ENCODE measurements around the gene SUMF1. TPM values are rescaled to one million over a fixed set of nuclear protein-coding genes. Genes with fewer than 3 reads are reported as not detected.

SUMF1 gene
- total RNA-seq, 1 donor = 94.5 TPM

GRCh38 chr3:4407941-4408340 lies 59.1 kb downstream of the SUMF1 start:
- no peak for DNase-seq (ENCODE audit: insufficient read length, low spot score, missing footprints)
- no peak overlapping the region for H3K4me2 ChIP-seq (ENCODE audit: insufficient read depth, low read length)
- no peak overlapping the region for H3K4me3 ChIP-seq (ENCODE audit: insufficient read depth, low read length)
- no peaks in the 10 kb centered on the region for H3K36me3 ChIP-seq (ENCODE audit: insufficient read depth, low read length)
- no peak overlapping the region for H3K27ac ChIP-seq (ENCODE audit: low read depth, low read length)
- no peak overlapping the region for H2AFZ ChIP-seq (ENCODE audit: low read length)
- no peaks in the 10 kb centered on the region for H4K20me1 ChIP-seq (ENCODE audit: insufficient read depth, low read length)
- H3K4me1 ChIP-seq (ENCODE audit: insufficient read depth, low read length) = peaks cover 2% of the 10 kb centered on the region
- no peaks in the 10 kb centered on the region for H3K79me2 ChIP-seq (ENCODE audit: insufficient read depth, low read length)
- no peaks in the 10 kb centered on the region for H3K27me3 ChIP-seq (ENCODE audit: insufficient read depth, low read length)
- no peaks in the 10 kb centered on the region for H3K9me3 ChIP-seq (ENCODE audit: low read depth, low read length)
- no peak for TF ChIP-seq CTCF (IDR thresholded peaks at IDR 0.05; ENCODE audit: extremely low read depth, low read depth, low read length)

- Histone ChIP-seq H4K20me1 (ENCODE audit: insufficient read depth, low read length) (no peaks in the 10 kb centered on the region), H2AFZ (ENCODE audit: low read length) (no peak overlapping the region), H3K4me1 (ENCODE audit: insufficient read depth, low read length) (peaks cover 2% of the 10 kb centered on the region), H3K36me3 (ENCODE audit: insufficient read depth, low read length) (no peaks in the 10 kb centered on the region), H3K9me3 (ENCODE audit: low read depth, low read length) (no peaks in the 10 kb centered on the region), H3K4me2 (ENCODE audit: insufficient read depth, low read length) (no peak overlapping the region), H3K4me3 (ENCODE audit: insufficient read depth, low read length) (no peak overlapping the region), H3K79me2 (ENCODE audit: insufficient read depth, low read length) (no peaks in the 10 kb centered on the region), H3K27me3 (ENCODE audit: insufficient read depth, low read length) (no peaks in the 10 kb centered on the region), H3K27ac (ENCODE audit: low read depth, low read length) (no peak overlapping the region)
- no peak for DNase-seq (ENCODE audit: insufficient read length, low spot score, missing footprints)
- TF ChIP-seq CTCF (IDR thresholded peaks at IDR 0.05; ENCODE audit: extremely low read depth, low read depth, low read length) = no peak
Measured at GRCh38 chr3:4406746-4407568, 60.1 kb downstream of the SUMF1 start.

GRCh38 chr3:4404881-4405280 lies 62.2 kb downstream of the SUMF1 start:
- no peak for TF ChIP-seq CTCF (IDR thresholded peaks at IDR 0.05; ENCODE audit: extremely low read depth, low read depth, low read length)
- H3K27ac ChIP-seq (ENCODE audit: low read depth, low read length) = no peak overlapping the region
- no peaks in the 10 kb centered on the region for H3K9me3 ChIP-seq (ENCODE audit: low read depth, low read length)
- no peaks in the 10 kb centered on the region for H3K4me1 ChIP-seq (ENCODE audit: insufficient read depth, low read length)
- DNase-seq (ENCODE audit: insufficient read length, low spot score, missing footprints) = no peak
- H3K4me2 ChIP-seq (ENCODE audit: insufficient read depth, low read length) = no peak overlapping the region
- no peak overlapping the region for H3K4me3 ChIP-seq (ENCODE audit: insufficient read depth, low read length)
- no peaks in the 10 kb centered on the region for H3K27me3 ChIP-seq (ENCODE audit: insufficient read depth, low read length)
- no peaks in the 10 kb centered on the region for H3K79me2 ChIP-seq (ENCODE audit: insufficient read depth, low read length)
- no peak overlapping the region for H2AFZ ChIP-seq (ENCODE audit: low read length)
- H4K20me1 ChIP-seq (ENCODE audit: insufficient read depth, low read length) = no peaks in the 10 kb centered on the region
- H3K36me3 ChIP-seq (ENCODE audit: insufficient read depth, low read length) = no peaks in the 10 kb centered on the region

- Histone ChIP-seq H2AFZ (ENCODE audit: low read length) (no peak overlapping the region), H3K27ac (ENCODE audit: low read depth, low read length) (no peak overlapping the region), H3K4me3 (ENCODE audit: insufficient read depth, low read length) (no peak overlapping the region), H3K4me2 (ENCODE audit: insufficient read depth, low read length) (no peak overlapping the region), H3K9me3 (ENCODE audit: low read depth, low read length) (no peaks in the 10 kb centered on the region), H3K36me3 (ENCODE audit: insufficient read depth, low read length) (no peaks in the 10 kb centered on the region), H3K27me3 (ENCODE audit: insufficient read depth, low read length) (no peaks in the 10 kb centered on the region), H3K4me1 (ENCODE audit: insufficient read depth, low read length) (no peaks in the 10 kb centered on the region), H4K20me1 (ENCODE audit: insufficient read depth, low read length) (no peaks in the 10 kb centered on the region), H3K79me2 (ENCODE audit: insufficient read depth, low read length) (no peaks in the 10 kb centered on the region)
- no peak for DNase-seq (ENCODE audit: insufficient read length, low spot score, missing footprints)
- TF ChIP-seq CTCF (IDR thresholded peaks at IDR 0.05; ENCODE audit: extremely low read depth, low read depth, low read length) = no peak
Measured at GRCh38 chr3:4401441-4401840, 65.6 kb downstream of the SUMF1 start.
